Suprapubic skin (tissue), 3 donors: ENCODE results near the gene SENP5.

Experiments used
- CTCF ChIP-seq, 2 donors: fragments of 200-600 bp in 1 of 2; fragments of 450-650 bp in 1 of 2; sonication (generic) in 1 of 2; IDR thresholded peaks; one replicate each; pipeline ENCODE4 v1.5.1; 2016 to 2019; ENCODE audit warnings: antibody characterized with exemption in 2 of 2, mild to moderate bottlenecking in 1 of 2, moderate library complexity in 1 of 2
- POLR2A ChIP-seq, 2 donors: fragments of 450-650 bp; IDR thresholded peaks; one replicate each; pipeline ENCODE4 v1.6.1; 2017; ENCODE audit warnings: antibody characterized with exemption in 2 of 2, mild to moderate bottlenecking in 2 of 2, moderate library complexity in 2 of 2

- TF ChIP-seq POLR2A (IDR thresholded peaks at IDR 0.05), result no peak
- TF ChIP-seq CTCF (IDR thresholded peaks at IDR 0.05), result no peak
Measured at GRCh38 chr3:196883361-196883760, 15.6 kb downstream of the SENP5 start.
